HepG2 (cell line): Measurements from ENCODE around the gene ARHGEF40. TPM values are rescaled to one million over a fixed set of nuclear protein-coding genes. Genes with fewer than 3 reads are reported as not detected.

Source experiments
- ATF6 ChIP-seq: sonication (generic); formaldehyde crosslinking; conservative IDR thresholded peaks from 2 replicates; pipeline ENCODE4 v1.4.0; 2020; ENCODE audit warnings: missing genetic modification reagents
- CEBPB ChIP-seq: IDR thresholded peaks from 2 replicates; pipeline ENCODE4 v1.6.1; 2011; ENCODE audit warnings: low read depth, low read length, improper control_type of control experiment, borderline replicate concordance
- HDAC6 ChIP-seq: fragments of 200-600 bp; sonication (generic); IDR thresholded peaks from 2 replicates; pipeline ENCODE4 v1.7.0; 2017; ENCODE audit warnings: mild to moderate bottlenecking, antibody characterized with exemption, low read length, low read depth
- LBX2 ChIP-seq: sonication (generic); formaldehyde crosslinking; IDR thresholded peaks from 2 replicates; pipeline ENCODE4 v1.5.0; 2020; ENCODE audit warnings: missing genetic modification reagents, mild to moderate bottlenecking, borderline replicate concordance
- MED13 ChIP-seq: sonication (generic); formaldehyde crosslinking; IDR thresholded peaks from 2 replicates; pipeline ENCODE4 v1.5.0; 2020; ENCODE audit warnings: missing genetic modification reagents
- NFIB ChIP-seq: sonication (generic); formaldehyde crosslinking; IDR thresholded peaks from 2 replicates; pipeline ENCODE4 v1.9.0; 2021; ENCODE audit warnings: missing genetic modification reagents, mild to moderate bottlenecking, borderline replicate concordance
- NKX3-1 ChIP-seq: sonication (generic); formaldehyde crosslinking; IDR thresholded peaks from 2 replicates; pipeline ENCODE4 v1.5.0; 2020; ENCODE audit warnings: missing genetic modification reagents
- RBM39 ChIP-seq: fragments of 200-400 bp; formaldehyde crosslinking; IDR thresholded peaks from one replicate; pipeline ENCODE4 v1.6.1; 2018; ENCODE audit warnings: antibody characterized with exemption, mild to moderate bottlenecking, low read depth, low read length; ENCODE audit not compliant: poor library complexity, severe bottlenecking
- SNAPC4 ChIP-seq: sonication (generic); formaldehyde crosslinking; IDR thresholded peaks from 2 replicates; pipeline ENCODE4 v1.4.0; 2020; ENCODE audit warnings: mild to moderate bottlenecking, missing genetic modification reagents
- TCF7 ChIP-seq: sonication (generic); IDR thresholded peaks from 2 replicates; pipeline ENCODE4 v1.6.1; 2016; ENCODE audit warnings: antibody characterized with exemption, low read depth
- TEAD2 ChIP-seq: sonication (generic); formaldehyde crosslinking; IDR thresholded peaks from 2 replicates; pipeline ENCODE4 v1.9.0; 2021; ENCODE audit warnings: missing genetic modification reagents
- ZMYM4 ChIP-seq: sonication (generic); formaldehyde crosslinking; IDR thresholded peaks from 2 replicates; pipeline ENCODE4 v1.8.1; 2023; ENCODE audit warnings: mild to moderate bottlenecking, missing genetic modification reagents
- ZNF3 ChIP-seq: IDR thresholded peaks from 2 replicates; pipeline ENCODE4 v1.7.0; 2017; ENCODE audit warnings: inconsistent platforms
- ZNF335 ChIP-seq: sonication (generic); formaldehyde crosslinking; IDR thresholded peaks from 2 replicates; pipeline ENCODE4 v1.4.0; 2020; ENCODE audit warnings: missing genetic modification reagents
- ZNF383 ChIP-seq: sonication (generic); formaldehyde crosslinking; IDR thresholded peaks from 2 replicates; pipeline ENCODE4 v1.4.0; 2020; ENCODE audit warnings: missing genetic modification reagents, mild to moderate bottlenecking, borderline replicate concordance
- ZNF609 ChIP-seq: sonication (generic); formaldehyde crosslinking; IDR thresholded peaks from 2 replicates; pipeline ENCODE4 v1.4.0; 2020; ENCODE audit warnings: mild to moderate bottlenecking, missing genetic modification reagents, borderline replicate concordance
- ZNF775 ChIP-seq: sonication (generic); formaldehyde crosslinking; IDR thresholded peaks from 2 replicates; pipeline ENCODE4 v1.4.0; 2020; ENCODE audit warnings: missing genetic modification reagents, mild to moderate bottlenecking, moderate library complexity, borderline replicate concordance
- polyA plus RNA-seq, 8 experiments: library from polyadenylated mRNA; depleted of rRNA in 3 of 8; stranded (reverse) in 7 of 8; unstranded in 1 of 8; fragments of >200 nt; fragmentation: Illumina TruSeq in 4 of 8; extraction: Trizol in 4 of 8; gene quantifications; 2 replicates each; pipeline versions ENCODE4 v1.2.1 to v1.2.3, GENCODE V29; 2011 to 2016; ENCODE audit warnings: low read depth in 4 of 8, missing spikeins in 1 of 8, mixed read lengths in 1 of 8; ENCODE audit not compliant: insufficient read depth in 1 of 8
- total RNA-seq, 5 experiments: library from RNA; depleted of rRNA; stranded (reverse); fragments of >200 nt; fragmentation: Illumina TruSeq; extraction: Trizol; gene quantifications; 2 replicates each; pipeline ENCODE4 v1.2.3, GENCODE V29; 2016; ENCODE audit warnings: low read depth in 1 of 5

Gene ARHGEF40
- total and polyA plus RNA-seq, 2 of the 13 experiments (the other 11 are each of a cell fraction or from before 2014, with no cell fraction given): 28.1 to 78.1 TPM

GRCh38 chr14:21054123-21054767 is 15.9 kb upstream of the ARHGEF40 start (continued):
- TF ChIP-seq ZNF775 (CRISPR knock-in tag) (0 out of 2 replicates have a peak, but pooled peaks have one; percentile 2), NKX3-1 (CRISPR knock-in tag) (no peak; the same call in 1 of the 2 replicates), ZMYM4 (CRISPR knock-in tag) (peak; percentile 75), ZNF3 (CRISPR knock-in tag) (no peak), ZNF335 (peak; percentile 90), ATF6 (CRISPR knock-in tag) (no peak), CEBPB (peak; percentile 80), SNAPC4 (CRISPR knock-in tag) (no peak), NFIB (CRISPR knock-in tag) (no peak), MED13 (peak; percentile 88; the same call in 1 of the 2 replicates), LBX2 (no peak), ZNF609 (CRISPR knock-in tag) (peak; percentile 88), HDAC6 (no peak), ZNF383 (CRISPR knock-in tag) (no peak), RBM39 (no peak), TCF7 (peak; percentile 97), TEAD2 (no peak)
